Stimulated activated naive B cell treated with anti-CD40 and anti-IgM and Interleukin-4, amounts not matched to agents 10 μg/mL and 1 μg/mL and 100 μg/mL, for 72 hours (primary cell): ENCODE measurements around the gene ACAD9.

Experiments used
- ATAC-seq, 2 donors: fragments of 150-1000 bp; cut with Tn5 transposase; replicated peaks; 2 replicates each; pipeline ENCODE4 v1.10.0; 2021; ENCODE audit warnings: moderate library complexity in 1 of 2
- DNase-seq: peaks from one replicate; pipeline ENCODE4 v3.0.0; 2021
- H3K27ac Mint-ChIP-seq: one replicate; pipeline ENCODE4 v1.8.0; 2022; ENCODE audit warnings: mild to moderate bottlenecking, mixed read lengths
- H3K27me3 Mint-ChIP-seq, 2 donors: one replicate each; pipeline ENCODE4 v1.8.0; 2022; ENCODE audit warnings: mixed read lengths in 2 of 2
- H3K36me3 Mint-ChIP-seq, 2 donors: one replicate each; pipeline ENCODE4 v1.8.0; 2022; ENCODE audit warnings: mixed read lengths in 2 of 2, mild to moderate bottlenecking in 1 of 2
- H3K4me1 Mint-ChIP-seq, 2 donors: one replicate each; pipeline ENCODE4 v1.8.0; 2022; ENCODE audit warnings: mixed read lengths in 2 of 2, mild to moderate bottlenecking in 1 of 2
- H3K4me3 Mint-ChIP-seq, 2 donors: one replicate each; pipeline ENCODE4 v1.8.0; 2022; ENCODE audit warnings: mild to moderate bottlenecking in 2 of 2, mixed read lengths in 2 of 2, moderate library complexity in 1 of 2
- H3K9me3 Mint-ChIP-seq, 2 donors: one replicate each; pipeline ENCODE4 v1.8.0; 2022; ENCODE audit warnings: mixed read lengths in 2 of 2, mild to moderate bottlenecking in 1 of 2

The ACAD9 gene

DNA sequence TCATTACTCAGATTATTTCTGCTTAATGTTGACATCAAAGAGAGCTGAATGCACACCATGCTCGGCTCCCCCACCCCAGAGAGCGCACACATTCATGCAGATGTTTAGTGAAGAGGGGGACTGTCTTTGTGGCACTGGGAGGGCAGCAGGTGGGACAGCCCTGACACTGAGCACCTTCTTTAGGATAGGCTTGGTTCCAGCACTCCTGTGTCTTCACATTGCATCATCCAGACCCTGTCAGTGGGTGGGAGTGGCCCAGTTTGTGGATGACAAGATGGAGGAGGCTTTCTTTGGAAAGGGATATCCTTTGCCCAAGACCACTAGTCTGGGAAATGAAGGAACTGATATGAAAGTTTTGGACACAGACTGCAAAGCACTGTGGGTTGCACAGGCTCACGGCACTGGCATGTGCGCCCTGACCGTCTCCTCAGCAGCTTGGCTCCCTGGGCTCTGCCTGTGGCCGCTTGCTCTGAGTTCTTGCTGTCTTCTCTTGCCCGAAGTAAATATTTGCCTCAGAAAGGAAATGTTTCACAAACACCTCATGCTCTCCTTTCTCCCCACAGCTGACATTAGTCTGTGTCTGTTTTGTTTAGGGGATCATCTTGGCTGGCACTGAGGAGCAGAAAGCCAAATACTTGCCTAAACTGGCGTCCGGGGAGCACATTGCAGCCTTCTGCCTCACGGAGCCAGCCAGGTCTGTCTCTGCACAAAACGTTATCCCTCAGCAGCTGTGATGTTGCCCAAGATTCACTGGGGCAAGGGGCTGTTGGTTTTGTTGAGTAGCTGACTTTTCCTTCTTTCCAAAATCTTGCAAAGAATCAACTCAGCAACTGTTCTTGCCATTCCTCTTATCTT, 16.6 kb downstream of the ACAD9 start:
- DNase-seq (no peak), ATAC-seq (no peak)
- H3K27me3 Mint-ChIP-seq: no peaks in the 10 kb centered on the region
- peaks cover 1 to 5% of the 10 kb centered on the region in 2 donors for H3K4me1 Mint-ChIP-seq
- H3K9me3 Mint-ChIP-seq: no peaks in the 10 kb centered on the region
- H3K36me3 Mint-ChIP-seq: peaks cover 49 to 63% of the 10 kb centered on the region in 2 donors
- no peak overlapping the region for H3K4me3 Mint-ChIP-seq
- peak overlapping the region; percentile 33 for H3K27ac Mint-ChIP-seq

DNA sequence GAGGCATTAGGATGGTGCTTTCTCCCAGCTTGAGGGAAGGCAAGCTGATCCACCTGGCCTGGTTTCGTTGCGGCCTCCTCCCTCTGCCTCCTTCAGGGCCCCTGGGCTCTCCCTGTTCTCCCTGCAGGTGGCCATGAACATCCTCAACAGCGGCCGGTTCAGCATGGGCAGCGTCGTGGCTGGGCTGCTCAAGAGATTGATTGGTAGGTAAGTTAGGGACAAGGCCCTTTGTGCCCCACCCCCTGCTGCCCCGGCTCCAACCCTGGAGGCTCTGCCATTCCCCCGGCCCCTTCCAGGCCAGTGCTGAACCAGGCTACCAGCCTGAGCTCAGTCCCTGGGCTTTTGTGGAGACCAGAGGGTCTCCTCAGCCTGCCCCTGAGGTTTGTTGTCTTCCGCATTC, 23.0 kb downstream of the ACAD9 start:
- Mint-ChIP-seq H3K4me1 (peaks cover 1 to 6% of the 10 kb centered on the region in 2 donors), H3K9me3 (no peaks in the 10 kb centered on the region), H3K27me3 (no peaks in the 10 kb centered on the region), H3K27ac (no peak overlapping the region), H3K4me3 (no peak overlapping the region), H3K36me3 (peaks cover 64 to 77% of the 10 kb centered on the region in 2 donors)
- ATAC-seq: no peak
- no peak for DNase-seq

GRCh38 chr3:128903501-128903900, 24.1 kb downstream of the ACAD9 start:
- DNase-seq (no peak), ATAC-seq (no peak)
- H3K27me3 Mint-ChIP-seq: no peaks in the 10 kb centered on the region
- H3K9me3 Mint-ChIP-seq: no peaks in the 10 kb centered on the region
- H3K36me3 Mint-ChIP-seq: peaks cover 59 to 73% of the 10 kb centered on the region in 2 donors
- no peak overlapping the region for H3K27ac Mint-ChIP-seq
- H3K4me1 Mint-ChIP-seq: peaks cover 1 to 6% of the 10 kb centered on the region in 2 donors
- H3K4me3 Mint-ChIP-seq: no peak overlapping the region

DNA sequence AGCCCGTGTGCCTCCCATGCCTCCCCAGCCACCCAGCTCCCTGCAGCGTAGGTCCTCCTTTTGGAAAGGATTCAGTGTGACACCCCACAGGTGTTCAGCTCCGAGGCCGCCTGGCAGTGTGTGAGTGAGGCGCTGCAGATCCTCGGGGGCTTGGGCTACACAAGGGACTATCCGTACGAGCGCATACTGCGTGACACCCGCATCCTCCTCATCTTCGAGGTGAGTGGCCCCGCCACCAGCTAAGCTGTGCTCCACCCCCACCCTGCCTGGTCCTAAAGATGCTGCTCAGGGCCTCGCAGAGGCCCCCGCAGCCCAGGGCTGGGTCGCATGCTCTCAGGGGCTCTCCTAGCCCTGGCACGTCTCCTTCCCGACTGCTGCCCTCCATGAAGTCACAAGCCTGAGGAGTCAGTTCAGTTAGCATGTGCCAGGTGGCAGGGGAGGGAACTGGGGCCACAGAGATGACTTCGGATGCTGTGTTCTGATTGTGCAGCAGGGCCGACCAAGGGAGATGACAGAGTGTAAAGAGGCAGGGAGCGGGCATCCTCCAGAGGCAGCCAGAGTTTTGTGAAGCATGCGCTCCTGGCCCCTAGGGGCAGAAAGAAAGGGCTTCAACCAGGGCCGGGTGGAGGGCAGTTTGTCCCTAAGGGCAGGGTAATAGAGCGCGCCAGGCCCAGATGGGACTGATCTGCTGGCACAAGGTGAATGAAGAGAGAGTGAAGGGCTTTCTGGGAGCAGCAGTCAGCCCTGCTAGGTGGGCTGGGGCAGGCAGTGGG, 26.8 kb downstream of the ACAD9 start:
- Mint-ChIP-seq H3K9me3 (no peaks in the 10 kb centered on the region), H3K27me3 (no peaks in the 10 kb centered on the region), H3K27ac (no peak overlapping the region), H3K36me3 (peaks cover 49 to 56% of the 10 kb centered on the region in 2 donors), H3K4me3 (peak overlapping the region in 1 of 2 donors; percentile 9), H3K4me1 (peaks cover 0 to 6% of the 10 kb centered on the region in 2 donors)
- no peak for DNase-seq
- no peak for ATAC-seq

DNA sequence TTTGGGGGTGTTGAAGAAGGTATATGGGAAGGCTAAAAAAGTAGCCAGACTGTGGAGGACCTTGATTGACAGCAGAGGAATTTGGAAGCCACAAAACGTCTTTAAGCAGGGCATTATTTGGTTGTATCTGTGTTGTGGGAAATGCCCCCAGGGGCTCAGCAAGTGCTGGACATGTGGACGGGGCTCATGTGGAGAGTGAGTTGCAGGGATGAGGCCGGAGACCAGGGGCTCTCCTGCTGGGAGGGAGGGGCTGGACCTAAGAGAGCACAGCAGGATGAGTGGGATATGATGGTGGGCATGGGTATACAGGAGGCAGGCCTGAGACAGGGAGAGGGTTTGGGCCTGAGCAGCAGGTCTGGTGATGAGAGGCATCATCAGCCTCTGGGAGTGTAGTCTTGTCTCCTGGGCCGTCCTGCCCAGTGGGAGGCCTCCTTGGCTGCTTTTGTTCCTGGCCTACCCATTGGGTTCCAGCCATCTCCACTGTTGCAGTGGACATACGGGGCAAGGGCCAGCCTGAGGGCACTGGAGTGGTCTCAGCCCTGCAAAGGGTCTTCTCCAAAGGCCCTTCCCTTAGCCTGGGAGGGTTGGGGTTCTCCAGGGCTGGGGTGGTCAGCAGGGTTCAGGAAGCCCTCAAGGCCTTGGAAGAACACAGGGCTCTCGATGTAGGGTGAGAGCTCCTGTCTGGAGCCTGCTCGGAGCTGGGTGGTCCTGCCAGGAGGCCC, 27.5 kb downstream of the ACAD9 start:
- ATAC-seq (no peak), DNase-seq (no peak)
- Mint-ChIP-seq H3K27me3 (no peaks in the 10 kb centered on the region), H3K4me1 (peaks cover 0 to 6% of the 10 kb centered on the region in 2 donors), H3K4me3 (no peak overlapping the region), H3K36me3 (peaks cover 49 to 52% of the 10 kb centered on the region in 2 donors), H3K9me3 (no peaks in the 10 kb centered on the region), H3K27ac (peak overlapping the region; percentile 65)

- H3K27ac Mint-ChIP-seq: no peak overlapping the region
- H3K36me3 Mint-ChIP-seq: peaks cover 51% of the 10 kb centered on the region in 2 donors
- no peak overlapping the region for H3K4me3 Mint-ChIP-seq
- DNase-seq: no peak
- H3K27me3 Mint-ChIP-seq: no peaks in the 10 kb centered on the region
- no peaks in the 10 kb centered on the region for H3K9me3 Mint-ChIP-seq
- ATAC-seq: no peak
- H3K4me1 Mint-ChIP-seq: peaks cover 0 to 6% of the 10 kb centered on the region in 2 donors
Observed at GRCh38 chr3:128907706-128908445, 28.5 kb downstream of the ACAD9 start.

DNA sequence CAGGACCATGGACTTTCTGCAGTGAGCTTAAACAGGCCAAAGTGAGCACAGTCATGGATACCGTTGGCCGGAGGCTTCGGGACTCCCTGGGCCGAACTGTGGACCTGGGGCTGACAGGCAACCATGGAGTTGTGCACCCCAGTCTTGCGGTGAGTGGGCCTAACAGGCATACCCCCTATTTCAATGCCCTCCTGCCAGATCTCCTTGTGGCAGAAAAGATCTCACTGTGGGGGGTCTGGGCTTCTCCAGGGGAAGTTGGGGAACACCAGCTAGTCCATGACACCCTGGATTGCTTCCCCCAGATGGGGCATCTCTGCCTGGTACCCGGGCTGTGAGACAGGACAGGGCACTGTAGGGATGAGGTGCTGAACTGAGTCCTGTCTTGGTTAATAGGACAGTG, 29.5 kb downstream of the ACAD9 start:
- H3K4me3 Mint-ChIP-seq: no peak overlapping the region
- H3K4me1 Mint-ChIP-seq: peaks cover 0 to 5% of the 10 kb centered on the region in 2 donors
- H3K27me3 Mint-ChIP-seq: no peaks in the 10 kb centered on the region
- ATAC-seq (no peak), DNase-seq (no peak)
- H3K36me3 Mint-ChIP-seq: peaks cover 48 to 51% of the 10 kb centered on the region in 2 donors
- H3K9me3 Mint-ChIP-seq: no peaks in the 10 kb centered on the region
- H3K27ac Mint-ChIP-seq: no peak overlapping the region

DNA sequence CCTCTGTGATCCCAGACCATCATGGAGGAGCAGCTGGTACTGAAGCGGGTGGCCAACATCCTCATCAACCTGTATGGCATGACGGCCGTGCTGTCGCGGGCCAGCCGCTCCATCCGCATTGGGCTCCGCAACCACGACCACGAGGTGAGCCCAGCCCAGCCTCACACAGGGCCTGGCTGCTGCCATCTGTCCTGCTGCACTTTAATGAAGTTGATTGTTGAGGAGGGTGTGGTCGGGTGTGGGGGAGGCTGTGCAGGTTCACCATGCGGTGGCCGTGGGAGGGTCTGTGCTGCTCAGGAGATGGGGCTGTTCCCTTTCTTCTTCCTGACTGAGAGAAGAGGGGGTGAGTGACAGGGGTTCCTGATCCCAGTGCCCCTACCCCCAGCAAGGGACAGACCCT, 30.6 kb downstream of the ACAD9 start:
- H3K27me3 Mint-ChIP-seq: no peaks in the 10 kb centered on the region
- H3K4me1 Mint-ChIP-seq: no peaks in the 10 kb centered on the region
- no peaks in the 10 kb centered on the region for H3K9me3 Mint-ChIP-seq
- no peak for DNase-seq
- H3K4me3 Mint-ChIP-seq: no peak overlapping the region
- peaks cover 40 to 44% of the 10 kb centered on the region in 2 donors for H3K36me3 Mint-ChIP-seq
- no peak for ATAC-seq
- no peak overlapping the region for H3K27ac Mint-ChIP-seq

DNA sequence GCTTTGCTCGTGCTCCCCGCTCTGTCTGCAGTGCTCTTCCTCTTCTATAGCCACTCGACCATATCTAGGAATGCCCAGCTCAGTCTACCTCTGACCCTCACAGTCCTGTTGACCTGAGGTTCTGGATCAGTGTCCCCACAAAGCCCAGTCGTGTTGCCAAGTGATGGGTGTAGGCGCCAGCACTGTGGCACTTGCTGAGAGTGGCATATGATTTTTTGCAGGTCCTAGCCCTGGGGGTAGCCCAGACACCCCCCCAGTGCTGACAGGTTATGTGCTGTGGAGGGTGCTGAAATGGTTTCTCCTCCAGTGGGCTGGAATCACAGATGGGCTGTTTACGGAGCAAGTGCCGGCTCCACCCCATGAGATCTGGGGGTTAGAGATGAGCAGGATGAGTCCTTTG, 32.5 kb downstream of the ACAD9 start:
- DNase-seq (no peak), ATAC-seq (no peak)
- Mint-ChIP-seq H3K27ac (peak overlapping the region; percentile 51), H3K4me3 (no peak overlapping the region), H3K9me3 (no peaks in the 10 kb centered on the region), H3K27me3 (no peaks in the 10 kb centered on the region), H3K36me3 (peaks cover 33 to 44% of the 10 kb centered on the region in 2 donors), H3K4me1 (peaks cover 4 to 6% of the 10 kb centered on the region in 2 donors)

GRCh38 chr3:128914966-128915645, 35.7 kb downstream of the ACAD9 start:
- H3K9me3 Mint-ChIP-seq: peaks cover 0 to 3% of the 10 kb centered on the region in 2 donors
- H3K4me1 Mint-ChIP-seq: peaks cover 6 to 12% of the 10 kb centered on the region in 2 donors
- H3K27ac Mint-ChIP-seq: peak overlapping the region; percentile 16
- DNase-seq (no peak), ATAC-seq (no peak)
- H3K4me3 Mint-ChIP-seq: no peak overlapping the region
- H3K27me3 Mint-ChIP-seq: no peaks in the 10 kb centered on the region
- peaks cover 53 to 68% of the 10 kb centered on the region in 2 donors for H3K36me3 Mint-ChIP-seq

GRCh38 chr3:128917291-128917690, 37.9 kb downstream of the ACAD9 start:
- ATAC-seq (no peak), DNase-seq (no peak)
- Mint-ChIP-seq H3K27me3 (no peaks in the 10 kb centered on the region), H3K27ac (no peak overlapping the region), H3K9me3 (peaks cover 9 to 13% of the 10 kb centered on the region in 2 donors), H3K4me3 (no peak overlapping the region), H3K4me1 (peaks cover 6 to 12% of the 10 kb centered on the region in 2 donors), H3K36me3 (peaks cover 49 to 67% of the 10 kb centered on the region in 2 donors)

GRCh38 chr3:128919988-128920387, 40.6 kb downstream of the ACAD9 start:
- Mint-ChIP-seq H3K27ac (no peak overlapping the region), H3K36me3 (peaks cover 46 to 60% of the 10 kb centered on the region in 2 donors), H3K4me3 (no peak overlapping the region), H3K27me3 (no peaks in the 10 kb centered on the region), H3K4me1 (peaks cover 12 to 30% of the 10 kb centered on the region in 2 donors), H3K9me3 (peaks cover 14 to 18% of the 10 kb centered on the region in 2 donors)
- DNase-seq: no peak
- ATAC-seq: no peak

GRCh38 chr3:128922804-128923459, 43.5 kb downstream of the ACAD9 start:
- Mint-ChIP-seq H3K9me3 (peaks cover 23 to 29% of the 10 kb centered on the region in 2 donors), H3K36me3 (peaks cover 31 to 44% of the 10 kb centered on the region in 2 donors), H3K4me3 (peak overlapping the region; percentile 4 to 43), H3K27me3 (peaks cover 3 to 5% of the 10 kb centered on the region in 2 donors), H3K4me1 (peaks cover 7 to 17% of the 10 kb centered on the region in 2 donors), H3K27ac (peak overlapping the region; percentile 37)
- DNase-seq (no peak), ATAC-seq (peak; percentile 65 to 67)
